ENCODE results near the gene GRM8.
"Not testable (repeated sequence)": the region's sequence is repeated elsewhere in the genome, so short reads cannot be mapped to it uniquely, and the experiment has no call there.

GRM8 gene

GRCh38 chr7:126908564-126908963, 344.2 kb downstream of the GRM8 start:
- not testable (repeated sequence) for DNase-seq (ENCODE audit: low read depth)

DNA sequence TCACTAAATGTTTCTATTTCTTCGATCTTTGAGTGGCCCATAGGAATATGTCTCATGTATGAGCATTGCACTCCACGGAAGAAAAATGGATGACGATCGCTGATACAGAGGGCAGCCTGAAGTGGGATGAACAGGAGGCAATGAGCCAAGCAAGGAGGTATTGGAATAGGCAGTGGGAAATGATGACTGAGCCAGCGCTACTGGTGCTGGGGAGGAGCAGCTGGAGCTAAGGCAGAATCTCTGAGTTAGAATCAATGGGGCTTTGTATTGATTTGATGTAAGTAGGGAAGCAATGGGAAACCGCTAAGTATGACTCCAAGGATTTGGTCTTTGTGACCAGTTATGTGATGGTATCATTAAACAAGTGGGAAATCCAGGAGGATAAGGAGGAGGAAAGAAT, 345.1 kb downstream of the GRM8 start:
- DNase-seq (ENCODE audit: low read depth): not testable (repeated sequence)

GRCh38 chr7:126905255-126905654, 347.5 kb downstream of the GRM8 start:
- DNase-seq (ENCODE audit: low read depth): not testable (repeated sequence)

DNA sequence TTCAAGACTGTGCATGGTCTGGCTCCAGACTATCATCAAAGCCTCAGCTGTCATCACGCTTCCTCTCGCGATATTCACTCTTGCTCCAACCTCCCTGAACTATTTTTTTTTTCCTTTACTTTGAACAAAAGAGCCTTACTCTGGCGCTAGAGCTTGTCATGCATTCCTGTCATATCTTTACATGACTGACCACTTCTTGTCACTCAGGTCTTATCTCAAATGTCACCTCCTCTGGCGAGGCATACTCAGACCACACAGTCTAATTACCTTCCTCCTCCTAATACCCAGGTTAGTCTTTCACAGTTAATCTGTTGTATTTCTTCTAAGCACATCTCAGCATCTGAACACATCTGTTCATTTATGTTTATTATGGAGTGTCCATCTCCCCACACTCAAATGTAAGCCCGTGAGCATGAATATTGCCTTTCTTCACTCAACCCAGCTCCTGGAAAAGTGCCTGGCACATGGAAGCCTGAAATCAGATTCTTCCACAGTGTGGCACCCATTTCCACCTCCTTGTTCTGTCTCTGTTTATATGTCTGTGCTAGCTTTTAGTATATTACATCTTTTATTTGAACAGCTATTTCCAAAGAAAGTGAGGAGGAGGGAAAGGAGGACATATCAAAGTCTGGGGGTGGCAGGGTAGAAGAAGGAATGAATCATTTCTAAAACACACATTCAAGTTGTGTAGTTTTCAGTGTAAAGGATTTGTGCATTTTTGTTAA, 351.5 kb downstream of the GRM8 start:
- DNase-seq (ENCODE audit: low read depth): not testable (repeated sequence)

GRCh38 chr7:126887980-126888379, 364.8 kb downstream of the GRM8 start:
- DNase-seq (ENCODE audit: low read depth): not testable (repeated sequence)

GRCh38 chr7:126887560-126887959, 365.2 kb downstream of the GRM8 start:
- not testable (repeated sequence) for DNase-seq (ENCODE audit: low read depth)

GRCh38 chr7:126882730-126883129, 370.0 kb downstream of the GRM8 start:
- DNase-seq (ENCODE audit: low read depth): not testable (repeated sequence)

GRCh38 chr7:126881908-126882307, 370.8 kb downstream of the GRM8 start:
- not testable (repeated sequence) for DNase-seq (ENCODE audit: low read depth)

GRCh38 chr7:126881315-126881714, 371.4 kb downstream of the GRM8 start:
- DNase-seq (ENCODE audit: low read depth): no peak

GRCh38 chr7:126876536-126876935, 376.2 kb downstream of the GRM8 start:
- not testable (repeated sequence) for DNase-seq (ENCODE audit: low read depth)

GRCh38 chr7:126856691-126857291, 395.9 kb downstream of the GRM8 start:
- DNase-seq (ENCODE audit: low read depth): no peak

GRCh38 chr7:126845331-126845730, 407.4 kb downstream of the GRM8 start:
- no peak for DNase-seq (ENCODE audit: low read depth)

- DNase-seq (ENCODE audit: low read depth): no peak
Measured at GRCh38 chr7:126843883-126844282, 408.9 kb downstream of the GRM8 start.

GRCh38 chr7:126843336-126843735, 409.4 kb downstream of the GRM8 start:
- DNase-seq (ENCODE audit: low read depth): no peak

GRCh38 chr7:126842451-126842850, 410.3 kb downstream of the GRM8 start:
- no peak for DNase-seq (ENCODE audit: low read depth)

GRCh38 chr7:126840869-126841268, 411.9 kb downstream of the GRM8 start:
- DNase-seq (ENCODE audit: low read depth): no peak

DNA sequence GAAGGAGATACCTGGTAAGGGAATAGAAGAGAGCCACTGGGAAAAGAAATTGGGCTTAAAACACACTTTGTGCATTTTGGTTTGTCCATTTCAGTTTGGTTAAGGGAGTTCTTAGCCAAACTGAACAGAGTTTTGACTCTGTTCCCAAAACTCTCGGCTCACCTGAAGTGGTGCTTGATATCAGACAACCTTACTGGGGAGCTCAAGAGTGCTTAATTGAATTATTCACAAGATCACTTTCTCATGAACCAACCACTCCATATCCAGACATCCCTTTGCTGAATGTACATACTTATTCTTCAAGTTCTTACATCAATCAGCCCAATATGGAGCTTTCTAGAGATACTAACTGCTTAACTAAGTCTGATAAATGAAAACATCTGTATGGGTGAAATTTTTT, 413.1 kb downstream of the GRM8 start:
- no peak for DNase-seq (ENCODE audit: low read depth)

GRCh38 chr7:126838194-126838593, 414.5 kb downstream of the GRM8 start:
- DNase-seq (ENCODE audit: low read depth): no peak

- not testable (repeated sequence) for DNase-seq (ENCODE audit: low read depth)
Measured at GRCh38 chr7:126831241-126831640, 421.5 kb downstream of the GRM8 start.

GRCh38 chr7:126820925-126821324, 431.8 kb downstream of the GRM8 start:
- DNase-seq (ENCODE audit: low read depth): no peak

- DNase-seq (ENCODE audit: low read depth): no peak
Measured at GRCh38 chr7:126819197-126819484, 433.6 kb downstream of the GRM8 start.

DNA sequence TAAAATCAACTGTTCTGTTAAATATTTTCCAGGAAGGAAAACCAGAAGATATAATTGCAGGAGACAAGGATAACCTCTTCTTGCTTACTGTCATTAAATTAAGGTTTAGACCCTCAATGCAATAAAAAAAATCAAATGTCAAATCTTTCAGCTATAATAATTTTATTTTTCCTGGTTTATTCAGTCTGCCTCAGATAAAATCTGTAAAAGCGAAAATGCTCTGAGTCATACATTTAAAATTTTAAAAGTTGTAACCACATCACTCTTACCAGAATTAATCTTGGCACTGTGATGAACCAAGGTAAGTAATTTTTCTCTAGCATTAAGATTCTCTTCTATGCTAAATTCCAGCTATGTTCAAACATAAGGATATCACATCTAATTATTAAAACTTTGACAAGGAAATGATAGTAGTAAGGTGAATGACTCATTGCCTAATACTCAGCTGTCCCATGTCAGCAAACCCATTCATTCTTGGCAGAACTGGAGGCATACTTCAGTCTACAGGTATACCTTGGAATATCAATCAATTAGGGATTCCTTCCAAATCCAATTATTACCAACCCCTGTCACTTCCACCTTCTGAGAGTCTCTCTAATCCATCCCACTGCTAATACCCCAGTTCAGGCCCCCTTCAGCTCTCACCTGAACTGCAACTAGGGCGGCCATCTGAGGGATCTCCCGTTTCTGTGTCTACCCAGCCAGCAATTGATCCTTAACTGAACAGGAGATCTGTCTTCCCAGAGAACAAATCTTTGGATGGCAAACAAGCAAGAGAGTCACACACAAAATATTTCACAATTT, 434.1 kb downstream of the GRM8 start:
- DNase-seq (ENCODE audit: low read depth): no peak

- DNase-seq (ENCODE audit: low read depth): no peak
Measured at GRCh38 chr7:126809188-126809587, 443.6 kb downstream of the GRM8 start.

All from stimulated activated CD8-positive, alpha-beta memory T cell treated with anti-CD3 and anti-CD28 coated beads, Interleukin-7, amount 100 ng/mL, for 24 hours (primary cell).